Neuron (in vitro differentiated cells): ENCODE data around the gene NEMP1.

Experiments used
- H2AFZ ChIP-seq: one replicate; pipeline ENCODE4 v1.6.1; 2013; ENCODE audit warnings: low read depth, mild to moderate bottlenecking, inconsistent platforms, low read length, moderate library complexity
- H3K27me3 ChIP-seq: one replicate; pipeline ENCODE4 v1.6.1; 2013; ENCODE audit warnings: low read length; ENCODE audit not compliant: insufficient read depth
- H3K36me3 ChIP-seq: one replicate; pipeline ENCODE4 v1.6.1; 2013; ENCODE audit warnings: low read length; ENCODE audit not compliant: insufficient read depth
- H3K4me1 ChIP-seq: one replicate; pipeline ENCODE4 v1.6.1; 2013; ENCODE audit warnings: low read length; ENCODE audit not compliant: insufficient read depth
- H3K4me3 ChIP-seq: 2 replicates; pipeline ENCODE4 v1.5.1; 2013; ENCODE audit warnings: mild to moderate bottlenecking, low read length, moderate library complexity
- H3K9me3 ChIP-seq: one replicate; pipeline ENCODE4 v1.6.1; 2013; ENCODE audit warnings: low read length

The NEMP1 gene

DNA sequence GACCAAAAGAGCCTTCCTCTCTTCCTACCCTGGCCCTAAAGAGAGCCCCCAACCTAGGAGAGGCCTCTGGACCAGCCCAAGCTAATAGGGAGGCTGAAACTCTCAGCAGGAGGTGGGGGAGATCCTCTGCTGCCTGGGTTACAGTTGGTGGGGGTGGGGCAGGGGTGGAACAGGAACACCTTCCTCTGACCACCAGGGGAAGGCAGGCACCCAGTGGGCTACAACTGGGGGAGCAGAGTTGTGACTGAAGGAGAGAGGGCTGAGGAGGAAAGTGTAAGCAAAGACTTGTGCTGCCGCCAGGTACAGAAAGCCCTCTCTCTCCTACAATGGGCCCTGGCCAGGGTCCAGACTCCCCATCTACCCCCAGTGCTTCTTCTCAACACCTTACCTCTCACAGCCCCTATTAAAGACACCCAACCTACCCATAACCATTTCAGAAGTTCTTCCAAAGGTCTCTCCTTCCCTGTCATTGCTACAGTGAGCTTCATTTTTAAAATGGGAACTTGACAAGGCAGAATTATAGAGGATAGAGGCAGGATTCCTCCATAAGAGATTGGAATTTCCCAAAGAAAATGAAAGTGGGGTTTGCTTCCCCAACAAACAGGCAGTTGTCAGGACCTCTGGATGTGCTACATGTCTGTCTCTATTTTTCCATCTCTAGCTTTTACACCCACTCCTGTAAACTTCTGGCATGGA is 30.0 kb downstream of the NEMP1 start:
- no peaks in the 10 kb centered on the region for H3K9me3 ChIP-seq
- H2AFZ ChIP-seq = no peak overlapping the region
- no peaks in the 10 kb centered on the region for H3K27me3 ChIP-seq
- H3K4me3 ChIP-seq = no peak overlapping the region
- no peaks in the 10 kb centered on the region for H3K4me1 ChIP-seq
- H3K36me3 ChIP-seq = no peaks in the 10 kb centered on the region

DNA sequence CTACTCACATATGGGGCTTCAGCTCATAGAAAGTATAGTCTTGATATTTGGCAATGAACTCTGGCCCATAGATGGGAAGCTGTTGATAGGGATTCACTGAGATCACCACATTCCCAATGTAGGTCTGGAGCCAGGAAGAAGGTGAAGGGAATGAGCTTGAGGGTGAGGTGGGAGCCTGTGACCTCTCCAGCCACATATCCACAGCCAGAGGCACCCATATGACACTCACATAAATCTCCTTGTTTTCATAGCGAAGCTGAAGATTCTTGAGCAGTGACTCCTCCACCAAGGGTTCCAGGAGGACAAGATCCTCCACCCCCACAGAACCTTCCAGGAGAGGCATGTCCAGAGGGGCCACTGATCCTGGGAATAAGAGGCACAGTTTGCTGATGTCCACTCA is 30.6 kb downstream of the NEMP1 start:
- Histone ChIP-seq H3K36me3 (no peaks in the 10 kb centered on the region), H3K4me1 (no peaks in the 10 kb centered on the region), H3K4me3 (no peak overlapping the region), H3K9me3 (no peaks in the 10 kb centered on the region), H3K27me3 (no peaks in the 10 kb centered on the region), H2AFZ (no peak overlapping the region)

DNA sequence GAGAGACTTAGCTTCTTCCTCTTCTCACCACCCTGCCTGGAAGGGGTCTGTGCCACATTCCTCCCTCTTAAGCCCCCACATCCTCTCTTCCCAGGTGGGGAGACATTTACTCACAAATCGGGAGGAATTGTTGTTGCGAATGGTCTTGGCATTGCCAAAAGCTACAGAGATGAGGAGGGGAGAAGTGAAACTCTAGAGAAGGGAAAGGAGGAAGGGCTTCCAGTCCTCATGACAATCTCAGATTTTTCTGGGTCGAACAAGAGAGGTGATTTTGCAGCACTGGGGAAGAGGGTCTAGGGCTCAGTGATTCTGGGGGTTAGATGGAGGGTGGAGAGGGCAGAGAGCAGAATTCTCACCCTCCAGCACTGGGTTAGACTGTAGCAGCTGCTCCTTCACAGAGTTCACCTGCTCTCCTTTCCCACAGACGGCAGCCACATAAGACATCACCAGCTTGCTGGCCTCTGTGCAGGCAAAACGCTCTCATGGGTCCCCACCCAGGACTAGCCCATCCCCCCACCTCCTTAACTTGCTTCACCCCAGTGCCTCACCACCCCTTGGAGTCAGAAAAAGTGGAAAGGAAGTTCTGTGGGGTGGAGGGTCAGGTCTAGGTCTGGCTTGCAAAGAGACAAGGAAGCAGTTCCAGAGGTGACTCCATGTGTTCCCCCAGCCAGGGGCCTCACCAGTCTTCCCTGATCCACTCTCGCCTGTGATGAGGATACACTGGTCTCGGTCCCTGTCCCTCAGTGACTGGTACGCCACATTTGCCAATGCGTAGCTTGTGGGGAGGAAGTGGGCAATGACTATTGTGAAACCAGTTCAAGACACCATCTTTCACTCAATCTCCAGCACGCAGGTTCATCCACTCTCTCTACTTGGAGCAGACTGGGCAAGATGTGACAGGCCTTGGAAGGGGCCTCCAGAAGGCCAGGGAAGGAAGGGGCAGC is 31.4 kb downstream of the NEMP1 start:
- H3K4me1 ChIP-seq = no peaks in the 10 kb centered on the region
- H3K27me3 ChIP-seq = no peaks in the 10 kb centered on the region
- H3K9me3 ChIP-seq = no peaks in the 10 kb centered on the region
- H3K36me3 ChIP-seq = no peaks in the 10 kb centered on the region
- no peak overlapping the region for H3K4me3 ChIP-seq
- H2AFZ ChIP-seq = no peak overlapping the region

DNA sequence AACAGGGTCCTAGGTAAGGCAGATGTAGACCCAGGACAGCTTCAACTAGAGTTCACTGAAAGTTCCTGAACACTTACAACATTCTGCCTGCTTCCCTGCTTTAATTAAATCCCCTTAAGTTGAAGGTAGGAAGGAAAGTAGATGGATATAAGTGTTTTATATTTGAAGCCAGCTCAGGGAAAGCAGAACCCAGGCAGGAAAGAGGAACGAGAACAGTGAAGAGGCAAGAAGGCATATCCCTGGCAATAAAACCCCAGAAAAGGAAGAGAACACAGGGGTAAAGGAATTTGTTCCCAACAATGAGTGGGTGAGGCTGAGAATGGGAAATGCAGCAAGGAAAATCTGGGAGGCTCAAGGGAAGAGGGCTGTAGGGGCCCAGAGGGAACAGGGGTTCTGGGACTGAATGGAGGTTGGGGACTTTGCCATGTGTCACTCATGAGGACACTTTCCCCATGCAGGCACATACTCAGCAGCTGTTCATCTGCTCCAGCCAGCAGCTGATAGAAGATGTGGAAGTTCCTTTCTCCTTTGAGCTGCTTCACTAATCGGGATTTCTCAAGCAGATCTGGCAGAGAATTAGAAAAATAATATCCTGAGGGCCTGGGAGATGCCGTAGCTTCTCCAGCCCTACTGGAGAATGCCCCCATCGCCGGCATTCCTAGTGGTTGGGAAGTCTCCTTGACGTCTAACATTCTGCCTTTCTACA is 32.4 kb downstream of the NEMP1 start:
- Histone ChIP-seq H3K27me3 (no peaks in the 10 kb centered on the region), H3K36me3 (no peaks in the 10 kb centered on the region), H2AFZ (no peak overlapping the region), H3K9me3 (no peaks in the 10 kb centered on the region), H3K4me3 (no peak overlapping the region), H3K4me1 (no peaks in the 10 kb centered on the region)

DNA sequence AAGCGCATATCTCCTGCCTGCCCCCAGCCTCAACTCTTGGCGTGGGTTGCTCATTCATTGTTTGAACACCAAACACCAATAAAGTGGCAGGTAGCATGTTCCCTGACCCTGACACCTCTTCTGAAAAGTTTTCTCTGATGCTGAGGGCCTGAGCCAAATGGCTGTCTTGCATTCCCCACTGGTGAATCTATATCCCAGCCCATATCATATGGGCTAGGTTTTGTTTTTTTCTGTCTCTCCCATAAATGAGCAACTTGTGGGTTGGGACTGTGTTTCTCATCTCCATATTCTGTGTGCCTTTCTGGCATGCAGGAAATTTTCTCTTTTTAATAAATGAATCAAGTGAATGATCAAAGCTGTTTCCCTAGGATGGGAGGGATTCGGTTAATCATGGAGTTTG is 33.7 kb downstream of the NEMP1 start:
- Histone ChIP-seq H3K27me3 (no peaks in the 10 kb centered on the region), H3K9me3 (no peaks in the 10 kb centered on the region), H3K36me3 (no peaks in the 10 kb centered on the region), H3K4me3 (no peak overlapping the region), H3K4me1 (no peaks in the 10 kb centered on the region), H2AFZ (no peak overlapping the region)

DNA sequence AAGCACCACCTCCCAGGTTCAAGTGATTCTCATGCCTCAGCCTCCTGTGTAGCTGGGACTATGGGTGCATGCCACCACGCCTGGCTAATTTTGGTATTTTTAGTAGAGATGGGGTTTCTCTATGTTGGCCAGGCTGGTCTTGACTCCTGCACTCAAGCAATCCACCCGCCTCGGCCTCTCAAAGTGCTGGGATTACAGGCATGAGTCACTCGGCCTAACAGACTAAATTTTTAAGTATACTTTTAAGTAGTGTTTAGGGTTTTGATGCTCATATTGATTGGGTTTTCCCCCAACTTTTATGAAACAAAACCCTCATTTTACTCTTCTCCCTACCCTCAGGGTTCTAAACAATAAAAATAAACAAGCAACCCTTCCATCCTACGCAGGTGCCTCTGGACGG is 34.1 kb downstream of the NEMP1 start:
- Histone ChIP-seq H3K4me3 (no peak overlapping the region), H3K4me1 (no peaks in the 10 kb centered on the region), H2AFZ (no peak overlapping the region), H3K9me3 (no peaks in the 10 kb centered on the region), H3K27me3 (no peaks in the 10 kb centered on the region), H3K36me3 (no peaks in the 10 kb centered on the region)

DNA sequence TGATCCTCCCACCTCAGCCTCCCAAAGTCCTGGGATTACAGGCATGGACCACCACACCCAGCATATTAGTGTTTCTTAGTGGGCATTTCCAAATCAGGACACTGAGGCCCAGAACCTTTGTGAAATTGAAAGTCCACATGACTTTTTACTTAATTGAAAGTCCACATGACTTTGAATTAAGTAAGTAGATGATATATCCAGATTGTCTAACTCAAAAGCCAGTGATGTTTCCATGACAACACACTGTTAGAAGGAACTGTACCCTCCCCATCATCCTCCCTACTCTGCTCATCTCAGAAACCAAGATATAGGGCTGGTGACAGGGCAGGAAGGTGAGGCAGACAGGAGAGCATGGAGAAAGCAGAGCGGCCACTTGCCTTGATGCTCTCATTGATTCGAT is 35.9 kb downstream of the NEMP1 start:
- H3K4me3 ChIP-seq = no peak overlapping the region
- no peak overlapping the region for H2AFZ ChIP-seq
- peaks cover 6% of the 10 kb centered on the region for H3K27me3 ChIP-seq
- H3K4me1 ChIP-seq = no peaks in the 10 kb centered on the region
- H3K36me3 ChIP-seq = no peaks in the 10 kb centered on the region
- no peaks in the 10 kb centered on the region for H3K9me3 ChIP-seq

DNA sequence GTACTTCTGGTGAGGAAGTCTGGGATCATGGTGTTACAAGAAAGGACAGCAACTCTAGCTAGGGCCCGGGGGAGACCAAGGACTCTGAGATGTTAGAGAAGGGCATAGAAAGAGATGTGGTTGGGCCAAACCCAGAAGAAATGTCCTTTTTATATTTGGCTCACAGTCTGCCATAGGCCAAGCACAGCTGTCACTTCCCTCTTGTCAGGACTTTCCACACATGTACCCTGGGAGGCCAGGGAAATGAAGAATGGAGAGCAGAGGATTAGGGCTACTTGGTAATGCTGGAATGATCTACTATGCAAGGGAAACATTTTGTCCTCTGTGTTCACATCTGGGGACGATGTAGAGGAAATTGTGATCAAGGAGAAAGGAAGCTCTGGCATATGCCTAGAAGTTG is 37.8 kb downstream of the NEMP1 start:
- H3K9me3 ChIP-seq = no peaks in the 10 kb centered on the region
- no peak overlapping the region for H3K4me3 ChIP-seq
- peaks cover 8% of the 10 kb centered on the region for H3K27me3 ChIP-seq
- no peaks in the 10 kb centered on the region for H3K4me1 ChIP-seq
- H3K36me3 ChIP-seq = no peaks in the 10 kb centered on the region
- H2AFZ ChIP-seq = no peak overlapping the region

DNA sequence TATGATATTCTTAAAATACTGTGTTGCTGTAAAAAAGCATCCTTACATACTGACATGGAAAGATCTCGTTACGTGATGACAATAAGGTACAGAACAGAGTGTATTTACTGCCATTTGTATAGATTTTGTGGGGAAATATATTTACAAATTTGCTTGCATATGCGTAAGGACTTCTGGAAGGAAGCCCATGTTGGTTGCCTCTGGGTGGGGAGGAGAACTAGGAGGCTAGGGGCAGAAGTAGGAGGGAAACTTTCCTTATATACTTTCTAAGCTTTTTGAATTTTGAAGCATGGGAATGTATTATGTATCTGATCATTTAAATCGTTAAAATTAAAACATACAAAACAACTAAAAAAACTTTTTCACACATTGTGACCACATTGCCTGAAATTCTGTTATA is 38.4 kb downstream of the NEMP1 start:
- no peaks in the 10 kb centered on the region for H3K9me3 ChIP-seq
- no peaks in the 10 kb centered on the region for H3K4me1 ChIP-seq
- H3K36me3 ChIP-seq = no peaks in the 10 kb centered on the region
- peaks cover 13% of the 10 kb centered on the region for H3K27me3 ChIP-seq
- no peak overlapping the region for H2AFZ ChIP-seq
- no peak overlapping the region for H3K4me3 ChIP-seq

DNA sequence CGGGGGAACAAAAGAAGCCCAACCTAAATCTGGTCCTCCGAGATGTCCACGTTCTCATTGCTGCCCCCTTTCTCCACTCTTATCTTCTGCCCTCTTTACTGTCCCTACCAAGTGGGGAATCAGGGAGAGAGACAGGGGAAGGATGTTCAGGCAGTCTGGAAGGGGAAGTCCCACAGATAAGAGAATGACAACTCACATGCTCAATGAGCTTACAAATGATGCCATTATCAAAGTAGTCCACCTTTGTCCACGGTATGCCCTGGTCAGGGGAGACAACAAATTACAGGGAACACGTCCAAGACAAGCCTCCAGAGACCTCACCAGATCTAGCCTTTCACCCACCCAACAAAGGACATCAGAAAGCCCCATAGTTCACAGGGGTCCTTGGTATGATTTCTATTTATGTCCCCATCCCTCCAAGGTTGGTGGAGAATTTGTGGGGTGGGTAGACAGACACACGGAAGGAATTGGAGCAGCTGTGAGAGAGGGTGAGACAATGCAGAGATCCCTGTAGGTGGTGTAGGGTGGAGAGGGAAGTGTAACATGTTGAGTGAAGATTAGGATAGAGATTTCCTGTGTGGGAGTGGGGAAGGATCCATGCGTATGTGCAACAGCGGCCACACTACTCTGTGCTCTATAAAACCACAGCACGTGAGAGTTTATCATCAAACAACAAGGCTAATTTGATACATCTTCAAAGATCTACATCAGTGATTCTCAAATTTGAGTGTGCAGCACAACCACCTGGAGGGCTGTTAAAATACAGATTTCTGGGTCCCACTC is 39.4 kb downstream of the NEMP1 start:
- no peak overlapping the region for H3K4me3 ChIP-seq
- H2AFZ ChIP-seq = no peak overlapping the region
- no peaks in the 10 kb centered on the region for H3K4me1 ChIP-seq
- H3K27me3 ChIP-seq = peaks cover 13% of the 10 kb centered on the region
- no peaks in the 10 kb centered on the region for H3K9me3 ChIP-seq
- no peaks in the 10 kb centered on the region for H3K36me3 ChIP-seq

DNA sequence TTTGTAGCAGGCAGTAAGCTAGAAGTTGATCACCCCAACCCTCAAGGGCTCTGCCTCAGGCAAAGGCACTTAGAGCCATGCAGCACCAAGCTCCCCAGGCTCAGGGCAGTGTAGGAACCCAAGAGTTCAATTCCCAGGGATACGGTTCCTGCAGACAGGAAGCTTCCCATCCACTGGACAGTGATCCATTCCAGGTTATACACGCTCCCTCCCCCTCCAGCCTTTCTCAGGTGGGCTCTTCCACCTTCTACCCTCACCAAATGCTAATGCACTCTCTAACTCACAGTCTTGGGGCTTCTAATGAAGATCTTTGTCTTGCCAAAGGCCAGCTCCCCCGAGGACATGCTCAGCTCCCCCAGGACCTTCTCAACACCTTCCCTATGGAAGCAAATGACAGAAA is 41.3 kb downstream of the NEMP1 start:
- Histone ChIP-seq H3K9me3 (no peaks in the 10 kb centered on the region), H2AFZ (no peak overlapping the region), H3K4me1 (no peaks in the 10 kb centered on the region), H3K4me3 (no peak overlapping the region), H3K27me3 (peaks cover 13% of the 10 kb centered on the region), H3K36me3 (no peaks in the 10 kb centered on the region)

DNA sequence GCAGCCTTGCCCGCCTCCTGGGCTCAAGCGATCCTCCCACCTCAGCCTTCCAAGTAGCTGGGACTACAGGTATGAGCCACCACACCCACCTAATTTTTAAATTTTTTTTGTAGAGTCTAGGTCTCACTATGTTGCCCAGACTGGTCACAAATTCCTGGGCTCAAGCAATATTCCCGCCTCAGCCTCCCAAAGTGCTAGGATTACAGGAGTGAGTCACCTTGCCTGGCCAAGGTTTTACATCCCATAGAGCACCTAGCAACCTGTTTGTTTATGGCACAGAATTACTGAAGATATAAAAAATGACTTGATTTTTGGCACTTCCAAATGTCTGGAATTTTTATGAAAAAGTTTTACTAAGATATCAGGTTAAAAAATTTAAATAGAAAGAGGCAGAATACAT is 45.2 kb downstream of the NEMP1 start:
- Histone ChIP-seq H3K4me1 (peaks cover 9% of the 10 kb centered on the region), H3K4me3 (no peak overlapping the region), H3K9me3 (no peaks in the 10 kb centered on the region), H3K27me3 (peaks cover 6% of the 10 kb centered on the region), H3K36me3 (no peaks in the 10 kb centered on the region), H2AFZ (no peak overlapping the region)
